ENCODE data around the gene FNTB.

FNTB gene, protein sequence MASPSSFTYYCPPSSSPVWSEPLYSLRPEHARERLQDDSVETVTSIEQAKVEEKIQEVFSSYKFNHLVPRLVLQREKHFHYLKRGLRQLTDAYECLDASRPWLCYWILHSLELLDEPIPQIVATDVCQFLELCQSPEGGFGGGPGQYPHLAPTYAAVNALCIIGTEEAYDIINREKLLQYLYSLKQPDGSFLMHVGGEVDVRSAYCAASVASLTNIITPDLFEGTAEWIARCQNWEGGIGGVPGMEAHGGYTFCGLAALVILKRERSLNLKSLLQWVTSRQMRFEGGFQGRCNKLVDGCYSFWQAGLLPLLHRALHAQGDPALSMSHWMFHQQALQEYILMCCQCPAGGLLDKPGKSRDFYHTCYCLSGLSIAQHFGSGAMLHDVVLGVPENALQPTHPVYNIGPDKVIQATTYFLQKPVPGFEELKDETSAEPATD

GRCh38 chr14:64986648-64987437 lies at the start of gene FNTB:
Gene FNTB, plus strand, starts transcription at chr14:64986895. Its CDS starts 59 bp downstream, at chr14:64986954.
- in situ Hi-C loops (cut with MboI; ENCODE audit: low sequenced_read_pairs) = no loop called here

GRCh38 chr14:64937171-64937820 lies 49.4 kb upstream of the FNTB start:
- in situ Hi-C loops (cut with MboI; ENCODE audit: low sequenced_read_pairs) = no loop called here

DNA sequence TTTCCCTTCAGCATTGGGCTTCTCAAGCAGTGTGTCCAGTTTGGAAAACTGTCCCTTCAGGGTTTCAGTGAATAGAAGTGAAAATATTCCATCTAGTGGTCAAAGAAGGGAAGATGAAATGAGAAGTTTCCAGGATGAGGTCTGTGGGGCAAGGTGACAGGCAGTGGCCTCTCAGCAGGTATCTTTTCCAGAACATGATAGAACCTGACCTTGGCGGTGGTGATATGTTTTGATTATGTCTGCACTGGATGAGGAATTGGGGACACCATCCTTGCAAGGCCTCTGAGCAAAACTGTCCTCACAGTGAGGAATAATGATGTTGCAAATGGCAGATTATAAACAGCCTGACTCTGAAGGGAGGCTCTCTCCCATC lies 48.9 kb upstream of the FNTB start:
- in situ Hi-C loops (cut with MboI; ENCODE audit: low sequenced_read_pairs) = no loop called here

DNA sequence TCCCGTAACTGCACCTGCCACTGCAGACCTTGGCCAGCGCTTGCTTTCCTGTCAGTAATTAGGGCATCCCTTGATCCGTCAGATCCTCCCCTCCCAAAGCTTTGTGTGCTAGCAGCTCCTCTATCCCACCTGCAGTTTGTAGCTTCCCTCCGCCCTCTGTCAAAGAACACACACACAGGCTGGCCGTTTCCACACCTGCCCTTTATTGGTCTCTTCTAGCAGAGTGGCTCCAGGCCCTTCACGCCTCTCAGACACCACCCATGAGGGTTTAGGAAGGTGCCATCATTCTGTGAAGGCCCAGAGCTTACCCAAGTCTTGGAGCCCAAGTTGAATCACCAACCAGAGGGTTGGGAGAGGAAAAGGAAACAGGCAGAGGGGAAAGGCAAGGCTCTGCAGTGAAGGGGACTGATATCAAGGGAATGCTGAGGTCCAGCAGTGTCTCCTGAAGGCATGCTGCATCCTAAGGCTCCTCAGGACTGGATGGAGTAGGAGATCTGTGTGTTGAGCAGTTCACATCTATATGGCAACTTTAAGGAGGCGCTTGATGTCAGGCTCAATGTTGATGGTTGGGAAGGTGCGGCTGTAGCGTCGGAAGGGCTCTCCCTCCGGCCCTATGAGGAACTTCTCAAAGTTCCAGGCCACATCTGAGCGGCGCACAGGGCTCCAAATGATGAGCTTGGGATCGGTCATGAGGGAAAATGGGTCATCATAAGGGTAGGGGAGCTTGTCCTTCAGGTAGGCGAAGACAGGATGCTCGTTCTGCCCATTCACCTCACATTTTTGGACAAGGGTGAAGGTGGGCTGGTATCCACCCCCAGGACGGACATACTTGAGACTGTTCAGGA lies 47.5 kb upstream of the FNTB start:
- in situ Hi-C loops (cut with MboI; ENCODE audit: low sequenced_read_pairs) = no loop called here

DNA sequence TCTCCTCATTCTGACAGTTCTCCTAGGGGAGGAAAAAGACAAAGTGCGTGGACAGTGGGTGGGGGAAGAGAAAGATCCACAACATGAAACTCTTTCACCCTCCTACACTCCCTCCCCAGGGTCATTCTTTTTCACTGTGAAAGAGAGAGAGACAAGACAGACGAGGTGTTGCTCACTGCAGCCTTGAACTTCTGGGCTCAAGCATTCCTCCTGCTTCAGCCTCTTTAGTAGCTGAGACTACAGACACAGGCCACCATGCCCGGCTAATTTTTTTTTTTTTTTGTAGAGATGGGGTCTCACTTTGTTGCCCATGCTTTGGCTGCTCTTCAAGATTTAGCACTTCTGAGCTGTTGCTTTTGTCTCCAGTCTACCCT lies 46.9 kb upstream of the FNTB start:
- in situ Hi-C loops (cut with MboI; ENCODE audit: low sequenced_read_pairs) = no loop called here

DNA sequence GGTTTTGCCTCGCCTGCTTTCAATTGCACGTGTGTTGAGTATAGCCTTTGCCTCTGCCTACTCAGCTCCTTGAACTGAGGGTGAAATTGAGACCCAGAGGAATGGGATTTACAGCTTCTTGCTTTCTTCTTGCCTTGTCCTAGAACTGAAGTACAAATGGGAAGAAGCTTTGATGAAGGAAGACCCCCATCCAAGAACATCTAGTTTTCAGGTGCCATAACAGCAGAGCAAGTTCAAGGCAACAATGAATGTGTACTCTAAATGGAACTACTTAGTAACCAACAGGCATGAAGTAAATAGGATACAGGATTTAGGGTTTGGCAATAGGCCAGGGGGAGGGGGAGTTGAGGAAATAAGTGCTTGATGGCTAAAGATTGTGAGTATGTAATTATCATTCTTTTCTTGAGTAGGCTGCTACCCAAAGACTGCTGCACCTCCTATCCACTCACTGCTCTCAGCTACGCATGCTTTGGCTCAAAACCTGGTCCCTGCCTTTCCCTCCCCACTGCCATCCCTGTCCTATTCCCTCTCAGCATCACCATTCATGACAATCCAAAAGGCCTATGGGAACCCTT lies 46.3 kb upstream of the FNTB start:
- in situ Hi-C loops (cut with MboI; ENCODE audit: low sequenced_read_pairs) = no loop called here

DNA sequence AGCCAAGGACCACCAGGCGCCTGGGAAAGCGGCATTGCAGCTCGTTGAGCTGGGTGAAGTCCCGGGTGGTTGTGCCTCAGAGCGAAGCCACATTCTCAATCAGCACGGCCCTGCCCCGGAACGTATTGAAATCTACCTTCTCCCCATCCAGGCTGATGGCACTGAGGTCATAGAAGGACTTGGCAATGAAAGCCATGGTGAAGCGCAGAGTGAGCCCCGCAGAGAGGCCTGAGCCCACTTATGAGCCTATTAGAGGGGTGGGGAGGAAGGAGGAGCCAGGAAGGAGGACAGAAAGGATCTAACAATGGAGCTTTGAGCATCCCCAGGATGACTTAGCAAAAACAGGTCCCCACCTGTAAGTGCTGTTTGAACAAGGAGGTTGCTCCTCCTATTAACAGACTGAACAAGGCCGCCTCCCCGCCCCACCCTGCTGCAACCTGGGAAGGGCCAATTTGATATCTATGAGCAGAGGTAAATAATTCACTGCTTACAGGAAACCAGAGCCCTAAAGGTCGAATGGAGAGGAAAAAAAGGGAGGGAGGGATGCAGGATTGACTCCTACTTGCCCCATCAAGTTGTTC lies 44.1 kb upstream of the FNTB start, which contains the start of gene GPX2:
TSS of gene GPX2 (minus strand) at position 215 of the 581 bp plus-strand sequence. CDS start at position 196, 19 bp downstream.
- in situ Hi-C loops (cut with MboI; ENCODE audit: low sequenced_read_pairs) = no loop called here

DNA sequence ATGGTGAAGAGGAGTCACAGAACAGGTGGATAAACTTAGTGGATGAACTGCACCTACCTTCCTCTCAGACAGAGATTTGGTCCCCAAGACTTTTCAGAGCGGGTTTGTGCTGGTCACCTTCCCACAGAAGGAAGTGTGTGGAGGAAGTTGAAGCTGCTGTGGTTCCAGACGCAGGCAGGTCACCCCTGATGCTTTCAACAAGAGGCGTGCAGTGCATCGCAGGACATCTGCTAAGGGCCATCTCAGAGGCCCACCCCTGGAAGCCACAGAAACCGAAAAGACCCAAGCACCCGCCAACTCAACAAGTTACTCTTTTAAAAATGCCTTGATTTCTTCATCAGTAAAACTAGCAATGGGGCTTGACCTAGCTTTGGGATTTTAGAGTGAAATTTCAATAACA lies 43.1 kb upstream of the FNTB start:
- in situ Hi-C loops (cut with MboI; ENCODE audit: low sequenced_read_pairs) = no loop called here

DNA sequence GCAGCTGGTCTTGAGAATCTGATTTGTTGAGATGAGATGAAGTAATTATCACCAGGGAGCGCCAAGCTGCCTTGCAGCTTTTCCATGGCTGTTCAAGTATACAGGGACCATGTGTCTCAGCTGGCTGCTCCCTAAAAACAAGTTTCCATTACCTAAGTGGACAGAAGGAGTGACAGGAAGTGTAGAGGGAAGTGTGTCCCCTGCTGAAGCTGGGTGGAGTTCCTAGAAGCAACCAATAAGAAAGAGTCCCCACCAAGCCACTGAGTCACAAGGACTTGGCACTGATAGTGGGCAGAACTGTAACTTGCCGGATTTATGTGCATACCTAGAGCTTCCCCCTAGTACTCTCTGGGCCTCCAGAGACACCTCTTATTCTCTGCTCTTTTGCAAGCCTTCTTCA lies 42.7 kb upstream of the FNTB start:
- in situ Hi-C loops (cut with MboI; ENCODE audit: low sequenced_read_pairs) = no loop called here

DNA sequence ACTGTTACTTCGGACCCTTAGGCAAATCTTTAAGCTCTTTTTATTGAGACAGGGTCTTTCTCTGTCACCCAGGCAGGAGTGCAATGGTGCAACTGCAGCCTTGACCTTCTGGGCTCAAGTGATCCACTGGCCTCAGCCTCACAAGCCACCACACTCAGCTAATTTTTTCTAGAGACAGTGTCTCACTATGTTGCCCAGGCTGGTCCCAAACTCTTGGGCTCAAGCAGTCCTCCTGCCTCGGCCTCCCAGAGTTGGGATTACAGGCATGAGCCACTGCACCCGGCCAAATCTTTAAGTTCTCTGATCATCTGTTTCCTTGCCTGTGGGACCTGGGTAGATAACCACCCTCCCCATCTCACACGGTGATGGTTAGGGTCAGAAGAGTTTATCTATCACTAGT lies 41.8 kb upstream of the FNTB start:
- in situ Hi-C loops (cut with MboI; ENCODE audit: low sequenced_read_pairs) = no loop called here

DNA sequence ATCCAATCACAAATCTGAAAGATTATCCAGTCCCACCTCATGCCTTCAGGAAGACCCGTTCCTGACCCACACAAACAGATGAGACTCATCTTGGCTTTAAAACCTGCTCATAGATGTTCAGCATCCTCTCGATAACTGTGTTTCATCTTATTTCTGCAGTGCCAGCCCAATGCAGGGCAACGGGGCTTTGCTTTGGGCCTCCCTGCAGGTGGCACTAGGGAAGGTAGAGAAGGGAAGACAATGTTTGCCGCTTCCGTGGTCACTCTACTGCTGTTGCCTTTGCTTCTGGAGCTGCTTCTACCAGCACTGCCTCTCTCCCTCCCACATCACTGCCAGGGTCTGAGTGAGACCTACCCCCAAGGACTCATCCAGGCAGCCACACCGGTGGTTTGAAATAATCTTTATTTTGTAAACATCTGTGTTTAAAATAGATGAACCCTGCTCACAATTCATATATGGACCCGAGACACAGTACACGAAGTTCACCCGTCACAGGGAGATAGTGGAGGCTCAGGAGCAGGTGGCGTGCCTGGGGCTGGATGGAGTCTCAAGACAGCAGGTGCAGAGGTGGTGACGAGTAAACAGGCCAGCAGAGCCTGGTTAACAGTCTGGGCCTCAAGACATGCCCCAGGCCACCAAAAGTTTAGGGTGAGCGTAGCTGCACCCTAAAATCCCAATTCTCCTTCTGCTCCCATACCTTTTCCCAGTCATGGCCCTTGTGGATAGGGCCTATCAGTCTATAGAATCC lies 41.1 kb upstream of the FNTB start:
- in situ Hi-C loops (cut with MboI; ENCODE audit: low sequenced_read_pairs) = no loop called here

- in situ Hi-C loops (cut with MboI; ENCODE audit: low sequenced_read_pairs) = no loop called here
These were observed 40.2 kb upstream of the FNTB start for GRCh38 chr14:64946310-64947045.

GRCh38 chr14:64947710-64948611 lies 38.7 kb upstream of the FNTB start:
- in situ Hi-C loops (cut with MboI; ENCODE audit: low sequenced_read_pairs) = no loop called here

DNA sequence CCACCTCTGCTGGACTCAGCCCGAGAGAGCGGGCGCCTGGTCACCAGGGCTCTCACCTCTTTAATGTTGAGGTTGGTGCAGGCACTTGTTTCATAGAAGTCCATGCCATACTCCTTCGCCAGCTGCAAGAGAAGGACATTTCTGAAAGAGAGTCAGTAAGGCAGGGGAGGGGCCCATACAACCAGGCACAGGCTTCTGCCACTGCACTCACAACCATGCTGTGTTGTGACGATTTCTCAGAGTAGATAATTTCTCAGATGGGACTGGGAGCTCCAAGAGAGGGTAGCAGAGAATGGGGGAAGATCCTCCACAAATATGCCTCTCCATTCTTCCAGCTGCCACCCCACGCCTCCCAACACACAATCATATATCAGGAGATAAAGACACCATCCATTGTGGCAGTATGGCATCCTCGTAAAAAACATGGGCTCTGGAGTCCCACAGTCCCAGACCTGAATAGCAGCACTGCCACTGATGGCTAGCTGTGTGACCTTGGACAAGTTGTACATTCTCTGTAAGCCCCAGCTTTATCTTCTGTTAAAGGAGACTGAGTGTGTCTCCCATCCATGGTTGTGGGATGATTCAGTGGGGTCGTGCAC lies 38.0 kb upstream of the FNTB start:
- in situ Hi-C loops (cut with MboI; ENCODE audit: low sequenced_read_pairs) = no loop called here

- in situ Hi-C loops (cut with MboI; ENCODE audit: low sequenced_read_pairs) = no loop called here
These were observed 35.8 kb upstream of the FNTB start for GRCh38 chr14:64950889-64951288.

- in situ Hi-C loops (cut with MboI; ENCODE audit: low sequenced_read_pairs) = no loop called here
These were observed 35.4 kb upstream of the FNTB start for GRCh38 chr14:64951291-64951690.

DNA sequence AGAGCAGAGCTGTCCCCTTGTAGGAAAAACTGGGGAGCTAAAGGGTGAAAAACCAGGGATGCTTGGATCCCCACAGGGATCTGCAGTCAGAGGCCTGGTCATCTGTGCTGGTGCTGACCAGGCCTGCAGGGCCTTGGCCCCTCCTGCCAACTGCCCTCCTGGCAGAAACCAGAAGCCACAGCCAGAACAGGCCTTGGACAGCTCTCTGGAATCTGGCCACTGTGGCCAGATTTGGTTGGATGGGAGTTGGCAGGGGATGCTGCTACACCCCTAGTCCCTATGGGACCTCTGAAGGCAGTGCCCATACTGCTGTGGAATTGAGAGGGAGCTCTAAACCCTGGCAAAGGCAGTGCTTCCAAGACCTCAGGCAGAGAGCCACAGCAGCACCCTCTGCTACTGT lies 35.0 kb upstream of the FNTB start:
- in situ Hi-C loops (cut with MboI; ENCODE audit: low sequenced_read_pairs) = no loop called here
